GM21515 (cell line): ENCODE results near the gene PHTF1.
"Not testable (repeated sequence)": the region's sequence is repeated elsewhere in the genome, so short reads cannot be mapped to it uniquely, and the experiment has no call there.

ENCODE experiments used
- ATAC-seq: cut with Tn5 transposase; IDR thresholded peaks from one replicate; pipeline ENCODE4 v1.9.1; 2021; ENCODE audit not compliant: unreplicated experiment

Gene PHTF1

GRCh38 chr1:113732802-113733201, 26.5 kb downstream of the PHTF1 start:
- ATAC-seq = no peak

GRCh38 chr1:113721010-113721409, 38.3 kb downstream of the PHTF1 start:
- no peak for ATAC-seq

- not testable (repeated sequence) for ATAC-seq
Observed at GRCh38 chr1:113718621-113719020, 40.7 kb downstream of the PHTF1 start.

- not testable (repeated sequence) for ATAC-seq
Observed at GRCh38 chr1:113717506-113717905, 41.8 kb downstream of the PHTF1 start.

GRCh38 chr1:113714606-113715269, 44.5 kb downstream of the PHTF1 start:
- no peak for ATAC-seq

GRCh38 chr1:113701429-113701828, 57.9 kb downstream of the PHTF1 start:
- no peak for ATAC-seq

GRCh38 chr1:113694910-113695309, 64.4 kb downstream of the PHTF1 start:
- no peak for ATAC-seq

- no peak for ATAC-seq
Observed at GRCh38 chr1:113692824-113693431, 66.4 kb downstream of the PHTF1 start.

GRCh38 chr1:113692342-113692741, 66.9 kb downstream of the PHTF1 start:
- ATAC-seq = no peak

- no peak for ATAC-seq
Observed at GRCh38 chr1:113691184-113691583, 68.1 kb downstream of the PHTF1 start.

- no peak for ATAC-seq
Observed at GRCh38 chr1:113686891-113687618, 72.2 kb downstream of the PHTF1 start.

- ATAC-seq = no peak
Observed at GRCh38 chr1:113684153-113684541, 75.1 kb downstream of the PHTF1 start.

GRCh38 chr1:113683384-113684152, 75.7 kb downstream of the PHTF1 start:
- no peak for ATAC-seq

- no peak for ATAC-seq
Observed at GRCh38 chr1:113681596-113682337, 77.5 kb downstream of the PHTF1 start.

GRCh38 chr1:113678159-113678469, 81.2 kb downstream of the PHTF1 start:
- no peak for ATAC-seq

- no peak for ATAC-seq
Observed at GRCh38 chr1:113677250-113678158, 81.8 kb downstream of the PHTF1 start.

- no peak for ATAC-seq
Observed at GRCh38 chr1:113676524-113676923, 82.8 kb downstream of the PHTF1 start.

- no peak for ATAC-seq
Observed at GRCh38 chr1:113675302-113675701, 84.0 kb downstream of the PHTF1 start.

GRCh38 chr1:113674591-113674990, 84.7 kb downstream of the PHTF1 start:
- no peak for ATAC-seq

- ATAC-seq = no peak
Observed at GRCh38 chr1:113672491-113672890, 86.8 kb downstream of the PHTF1 start.
